CD14-positive monocyte (primary cell): Measurements from ENCODE around the gene BANF1. TPM values are rescaled to one million over a fixed set of nuclear protein-coding genes. Genes with fewer than 3 reads are reported as not detected.
A peak's percentile ranks its signal among the peaks of the same experiment; 100 is the strongest.

Experiments
- DNase-seq, 3 donors: peaks; one replicate each; pipeline ENCODE4 v3.0.0-alpha.2; 2011 to 2022
- H2AFZ ChIP-seq: 2 replicates; pipeline ENCODE4 v1.6.0; 2012; ENCODE audit warnings: mild to moderate bottlenecking, low read depth, low read length, inconsistent platforms; ENCODE audit not compliant: insufficient read depth, poor library complexity, severe bottlenecking
- H3K27ac ChIP-seq, 2 donors: 1 replicate in 1 of 2; 2 replicates in 1 of 2; pipeline ENCODE4 v1.5.1; 2012 to 2013; ENCODE audit warnings: low read length in 2 of 2, control low read depth in 1 of 2, inconsistent platforms in 1 of 2, low read depth in 1 of 2, mild to moderate bottlenecking in 1 of 2
- H3K27me3 ChIP-seq, 2 donors: one replicate each; pipeline versions ENCODE4 v1.6.0 to v1.6.1; 2011 to 2013; ENCODE audit warnings: low read length in 2 of 2; ENCODE audit not compliant: control insufficient read depth in 2 of 2, insufficient read depth in 2 of 2
- H3K36me3 ChIP-seq, 2 donors: replicated peaks in 1 of 2; 1 replicate in 1 of 2; 2 replicates in 1 of 2; pipeline versions ENCODE4 v1.5.1 to v1.6.1; 2012 to 2013; ENCODE audit warnings: low read length in 2 of 2, control low read depth in 1 of 2, inconsistent platforms in 1 of 2, mild to moderate bottlenecking in 1 of 2; ENCODE audit not compliant: insufficient read depth in 2 of 2, control insufficient read depth in 1 of 2
- H3K4me1 ChIP-seq, 2 donors: 1 replicate in 1 of 2; 2 replicates in 1 of 2; pipeline versions ENCODE4 v1.5.1 to v1.6.1; 2012 to 2013; ENCODE audit warnings: low read length in 2 of 2, control low read depth in 1 of 2, inconsistent platforms in 1 of 2, mild to moderate bottlenecking in 1 of 2, moderate library complexity in 1 of 2; ENCODE audit not compliant: insufficient read depth in 2 of 2, control insufficient read depth in 1 of 2
- H3K4me2 ChIP-seq: replicated peaks from 2 replicates; pipeline ENCODE3; 2012; ENCODE audit warnings: low read length, moderate library complexity, mild to moderate bottlenecking; ENCODE audit not compliant: poor library complexity, severe bottlenecking; ENCODE audit errors: extremely low read depth
- H3K4me3 ChIP-seq, 3 experiments: fragments of 200-600 bp in 1 of 3; sonication (generic) in 1 of 3; replicated peaks in 1 of 3; 1 replicate in 2 of 3; 2 replicates in 1 of 3; pipeline ENCODE4 v1.5.1; 2011 to 2013; ENCODE audit warnings: low read length in 3 of 3, mild to moderate bottlenecking in 3 of 3, control low read depth in 2 of 3, low read depth in 2 of 3, inconsistent platforms in 1 of 3, moderate library complexity in 1 of 3
- H3K79me2 ChIP-seq: 2 replicates; pipeline ENCODE4 v1.6.0; 2012; ENCODE audit warnings: mild to moderate bottlenecking, control low read depth, inconsistent platforms, low read length, moderate library complexity; ENCODE audit not compliant: insufficient read depth
- H3K9ac ChIP-seq: 2 replicates; pipeline ENCODE4 v1.6.0; 2017; ENCODE audit warnings: low read length, mild to moderate bottlenecking; ENCODE audit not compliant: insufficient read depth, poor library complexity, severe bottlenecking
- H3K9me3 ChIP-seq, 2 donors: replicated peaks in 1 of 2; 1 replicate in 1 of 2; 2 replicates in 1 of 2; pipeline versions ENCODE4 v1.5.1 to v1.6.1; 2012 to 2013; ENCODE audit warnings: low read length in 2 of 2, control low read depth in 1 of 2; ENCODE audit not compliant: control insufficient read depth in 1 of 2, insufficient read depth in 1 of 2
- H4K20me1 ChIP-seq: 2 replicates; pipeline ENCODE4 v1.6.0; 2012; ENCODE audit warnings: mild to moderate bottlenecking, low read length, control low read depth, moderate library complexity; ENCODE audit not compliant: insufficient read depth
- H3K27ac Mint-ChIP-seq, 7 donors: one replicate each; pipeline ENCODE4 v1.8.0; 2020; ENCODE audit warnings: mild to moderate bottlenecking in 7 of 7, mixed read lengths in 7 of 7, moderate library complexity in 6 of 7, inconsistent platforms in 2 of 7
- H3K27me3 Mint-ChIP-seq, 3 donors: one replicate each; pipeline ENCODE4 v1.8.0; 2021 to 2022; ENCODE audit warnings: low read depth in 3 of 3, mild to moderate bottlenecking in 3 of 3, mixed read lengths in 3 of 3, moderate library complexity in 3 of 3, inconsistent platforms in 1 of 3
- H3K36me3 Mint-ChIP-seq, 2 donors: one replicate each; pipeline ENCODE4 v1.8.0; 2020; ENCODE audit warnings: mixed read lengths in 2 of 2, inconsistent platforms in 1 of 2, mild to moderate bottlenecking in 1 of 2
- H3K4me1 Mint-ChIP-seq: one replicate; pipeline ENCODE4 v1.8.0; 2020; ENCODE audit warnings: mild to moderate bottlenecking, mixed read lengths
- H3K4me3 Mint-ChIP-seq, 2 donors: one replicate each; pipeline ENCODE4 v1.8.0; 2020; ENCODE audit warnings: mild to moderate bottlenecking in 2 of 2, mixed read lengths in 2 of 2, moderate library complexity in 1 of 2
- H3K9me3 Mint-ChIP-seq, 7 donors: one replicate each; pipeline ENCODE4 v1.8.0; 2020 to 2022; ENCODE audit warnings: mixed read lengths in 7 of 7, mild to moderate bottlenecking in 6 of 7, moderate library complexity in 6 of 7, inconsistent platforms in 2 of 7
- WGBS: methylation state at CpG from one replicate; pipeline ENCODE4 v1.1.5; 2013; ENCODE audit warnings: missing lambda C conversion rate; ENCODE audit not compliant: insufficient coverage; 5-methylcytosine and 5-hydroxymethylcytosine counted together
- intact Hi-C, 2 donors: fragments of 100-400 bp; cut with micrococcal nuclease; formaldehyde crosslinking; loops; one replicate each; pipeline versions ENCODE4 v1.15.0 to v1.15.1; 2023
- polyA plus RNA-seq, 3 donors: library from polyadenylated mRNA; depleted of rRNA in 1 of 3; unstranded in 2 of 3; stranded (reverse) in 1 of 3; fragments of 300-500 nt in 2 of 3; fragments of >200 nt in 1 of 3; fragmentation: Illumina TruSeq in 2 of 3; gene quantifications; 1 replicate in 2 of 3; 2 replicates in 1 of 3; pipeline ENCODE4 v1.2.3, GENCODE V29; 2012 to 2021
- TF ChIP-seq, protein P1 (sequence below): fragments of 200-600 bp; IDR thresholded peaks from one replicate; pipeline ENCODE4 v1.8.0; 2022; ENCODE audit warnings: antibody characterized with exemption, mild to moderate bottlenecking

Gene BANF1
- polyA plus RNA-seq, 3 donors: 79.9 to 175 (median 142) TPM

DNA sequence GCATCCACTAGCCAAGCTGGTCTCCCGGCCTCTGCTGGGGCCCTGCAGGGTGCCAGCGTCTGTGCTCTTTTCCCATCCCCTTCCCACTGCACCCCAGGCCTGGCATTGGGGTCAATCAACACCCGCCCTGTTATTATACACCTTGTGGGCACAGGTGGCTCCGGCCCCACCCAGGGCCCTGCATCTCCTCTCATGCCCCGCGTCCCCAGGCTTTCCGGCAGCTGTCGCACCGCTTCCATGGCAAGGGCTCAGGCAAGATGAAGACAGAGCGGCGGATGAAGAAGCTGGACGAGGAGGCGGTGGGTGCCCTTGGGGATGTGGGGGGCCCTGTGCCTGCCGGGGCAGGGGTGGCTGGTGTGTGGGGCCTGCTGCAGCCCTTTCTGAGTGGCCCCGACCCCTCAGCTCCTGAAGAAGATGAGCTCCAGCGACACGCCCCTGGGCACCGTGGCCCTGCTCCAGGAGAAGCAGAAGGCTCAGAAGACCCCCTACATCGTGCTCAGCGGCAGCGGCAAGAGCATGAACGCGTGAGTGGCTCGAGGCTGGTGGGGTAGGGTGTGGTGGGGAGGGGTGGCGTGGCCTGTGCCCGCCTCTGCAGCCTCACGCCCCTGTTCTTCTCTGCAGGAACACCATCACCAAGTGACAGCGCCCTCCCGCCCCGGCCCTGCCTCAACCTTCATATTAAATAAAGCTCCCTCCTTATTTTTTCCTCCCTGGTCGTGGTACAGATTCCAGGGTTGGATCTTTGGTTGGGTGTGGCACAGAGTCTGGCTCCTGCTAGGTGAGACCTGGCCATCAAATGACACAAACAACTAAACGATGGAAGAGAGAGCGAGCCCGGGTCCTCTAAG lies 23.7 kb upstream of the BANF1 start:
- Histone ChIP-seq H4K20me1 (peaks cover 7% of the 10 kb centered on the region), H3K36me3 (peaks cover 43 to 55% of the 10 kb centered on the region in 2 donors), H3K27ac (no peak overlapping the region), H2AFZ (no peak overlapping the region), H3K4me3 (no peak overlapping the region), H3K9me3 (no peaks in the 10 kb centered on the region), H3K4me2 (no peak overlapping the region), H3K9ac (no peak overlapping the region), H3K27me3 (no peaks in the 10 kb centered on the region), H3K79me2 (no peaks in the 10 kb centered on the region), H3K4me1 (no peaks in the 10 kb centered on the region)
- DNase-seq: no peak
- Mint-ChIP-seq H3K4me1 (no peaks in the 10 kb centered on the region), H3K36me3 (peaks cover 43 to 65% of the 10 kb centered on the region in 2 donors), H3K27ac (peak overlapping the region in 2 of 7 donors; percentile 40 to 42), H3K4me3 (no peak overlapping the region), H3K9me3 (no peaks in the 10 kb centered on the region), H3K27me3 (peaks cover 0 to 4% (median 0%) of the 10 kb centered on the region in 3 donors)
- intact Hi-C loops: no loop called here
- TF ChIP-seq, protein P1, sequence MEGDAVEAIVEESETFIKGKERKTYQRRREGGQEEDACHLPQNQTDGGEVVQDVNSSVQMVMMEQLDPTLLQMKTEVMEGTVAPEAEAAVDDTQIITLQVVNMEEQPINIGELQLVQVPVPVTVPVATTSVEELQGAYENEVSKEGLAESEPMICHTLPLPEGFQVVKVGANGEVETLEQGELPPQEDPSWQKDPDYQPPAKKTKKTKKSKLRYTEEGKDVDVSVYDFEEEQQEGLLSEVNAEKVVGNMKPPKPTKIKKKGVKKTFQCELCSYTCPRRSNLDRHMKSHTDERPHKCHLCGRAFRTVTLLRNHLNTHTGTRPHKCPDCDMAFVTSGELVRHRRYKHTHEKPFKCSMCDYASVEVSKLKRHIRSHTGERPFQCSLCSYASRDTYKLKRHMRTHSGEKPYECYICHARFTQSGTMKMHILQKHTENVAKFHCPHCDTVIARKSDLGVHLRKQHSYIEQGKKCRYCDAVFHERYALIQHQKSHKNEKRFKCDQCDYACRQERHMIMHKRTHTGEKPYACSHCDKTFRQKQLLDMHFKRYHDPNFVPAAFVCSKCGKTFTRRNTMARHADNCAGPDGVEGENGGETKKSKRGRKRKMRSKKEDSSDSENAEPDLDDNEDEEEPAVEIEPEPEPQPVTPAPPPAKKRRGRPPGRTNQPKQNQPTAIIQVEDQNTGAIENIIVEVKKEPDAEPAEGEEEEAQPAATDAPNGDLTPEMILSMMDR: no peak
- WGBS: 98% methylated on average over 15 of the region's 34 CpGs

DNA sequence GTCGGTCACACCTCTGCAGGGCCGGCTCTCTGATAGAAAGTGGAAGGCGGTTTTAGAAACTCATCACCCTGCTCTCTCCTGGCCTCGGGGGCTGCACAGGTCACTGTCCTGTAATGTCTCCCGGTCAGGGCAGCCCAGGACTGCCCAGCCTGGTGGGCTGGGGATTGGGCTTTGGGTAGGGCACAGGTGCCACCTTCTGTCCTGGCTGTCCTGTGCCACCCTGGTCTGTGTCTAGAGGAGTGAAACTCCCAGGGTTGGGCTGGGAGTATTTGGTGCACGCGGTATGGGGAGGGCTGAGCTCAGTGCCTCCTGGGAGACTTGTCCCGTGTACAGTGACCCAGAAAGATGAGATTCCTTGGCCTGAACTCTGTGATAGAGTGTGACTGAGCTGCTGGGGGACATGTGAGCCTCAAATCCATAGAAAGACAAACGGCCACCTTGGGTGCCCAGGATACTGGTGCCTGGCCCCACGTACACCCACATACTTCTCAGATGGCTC lies 23.0 kb upstream of the BANF1 start:
- H3K9ac ChIP-seq: no peak overlapping the region
- H3K27ac Mint-ChIP-seq: peak overlapping the region in 2 of 7 donors; percentile 40 to 54
- H3K36me3 ChIP-seq: peaks cover 40 to 52% of the 10 kb centered on the region in 2 donors

More for the DNA sequence above, 23.0 kb upstream of the BANF1 start:
- WGBS: 87% methylated on average over 5 of the region's 10 CpGs
- no peaks in the 10 kb centered on the region for H3K9me3 ChIP-seq
- no peak for DNase-seq
- no peaks in the 10 kb centered on the region for H3K79me2 ChIP-seq
- TF ChIP-seq, protein P1: no peak
- H3K4me3 ChIP-seq: no peak overlapping the region
- H3K4me3 Mint-ChIP-seq: no peak overlapping the region
- H3K9me3 Mint-ChIP-seq: no peaks in the 10 kb centered on the region
- H4K20me1 ChIP-seq: peaks cover 7% of the 10 kb centered on the region
- H3K27me3 Mint-ChIP-seq: peaks cover 0 to 4% (median 0%) of the 10 kb centered on the region in 3 donors
- H3K36me3 Mint-ChIP-seq: peaks cover 41 to 61% of the 10 kb centered on the region in 2 donors
- no peak overlapping the region for H3K4me2 ChIP-seq
- H3K4me1 ChIP-seq: no peaks in the 10 kb centered on the region
- H2AFZ ChIP-seq: no peak overlapping the region
- no peak overlapping the region for H3K27ac ChIP-seq
- H3K4me1 Mint-ChIP-seq: no peaks in the 10 kb centered on the region
- intact Hi-C loops: no loop called here
- no peaks in the 10 kb centered on the region for H3K27me3 ChIP-seq
